NCI-H82 treated with DMSO at 0.1 percent for 48 hours (cell line): ENCODE results near the gene NR1D1.

ENCODE experiments used
- DNase-seq: peaks from one replicate; lab custom pipeline; 2025; ENCODE audit not compliant: unreplicated experiment; lab: John Stamatoyannopoulos, UW

The NR1D1 gene

GRCh38 chr17:40076591-40076990 lies 23.8 kb downstream of the NR1D1 start:
- no peak for DNase-seq

- DNase-seq = no peak
Measured at GRCh38 chr17:40075942-40076498, 24.4 kb downstream of the NR1D1 start.

GRCh38 chr17:40075201-40075941 lies 25.0 kb downstream of the NR1D1 start:
- DNase-seq = peak; percentile 60

DNA sequence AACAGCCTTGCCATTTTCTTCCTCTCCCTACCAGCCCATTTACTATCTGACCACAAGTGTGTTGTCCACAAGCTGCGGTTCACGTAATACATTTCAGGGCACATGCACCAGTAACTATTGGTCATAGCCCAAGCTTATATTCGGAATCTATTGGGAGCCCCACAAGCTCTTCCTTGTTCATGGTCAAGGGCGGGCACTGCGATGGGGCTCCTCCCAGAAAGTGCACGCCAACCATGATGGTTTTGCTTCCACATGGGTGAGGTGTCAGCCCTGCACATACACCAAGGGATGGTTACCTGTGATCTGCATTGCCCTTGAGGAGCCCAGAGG lies 25.6 kb downstream of the NR1D1 start:
- no peak for DNase-seq

GRCh38 chr17:40074175-40074512 lies 26.2 kb downstream of the NR1D1 start:
- DNase-seq = no peak

- DNase-seq = no peak
Measured at GRCh38 chr17:40073454-40074174, 26.8 kb downstream of the NR1D1 start.

DNA sequence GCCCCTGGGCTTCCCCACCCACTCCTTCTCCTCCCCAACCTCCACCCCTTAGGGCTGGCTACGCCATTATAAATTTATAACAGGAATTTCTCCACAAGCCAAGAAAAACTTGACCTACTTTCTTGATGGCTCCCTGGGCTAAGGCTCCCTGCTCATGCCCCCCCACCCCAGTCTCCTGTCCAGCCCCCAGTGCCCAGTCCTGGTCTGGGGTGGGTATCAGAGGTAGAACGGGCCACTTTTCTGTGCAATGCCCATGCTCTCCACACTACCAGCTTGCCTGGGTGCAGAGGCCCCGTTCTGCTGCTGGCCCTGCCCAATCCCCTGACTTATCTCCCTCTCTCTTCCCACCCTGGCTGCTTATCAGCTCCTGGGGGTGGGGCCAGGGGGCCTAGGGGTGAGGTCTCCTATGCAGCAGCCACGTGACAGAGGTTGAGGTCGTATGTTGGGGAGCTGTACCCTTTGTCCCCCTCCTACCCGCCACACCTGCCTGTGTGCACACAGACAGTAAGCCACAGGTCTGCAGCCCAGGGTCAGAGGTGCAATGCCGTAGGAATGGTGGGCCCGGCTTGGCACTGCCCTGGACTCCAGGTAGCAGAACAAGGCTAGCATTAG lies 27.5 kb downstream of the NR1D1 start:
- DNase-seq = peak; percentile 19

DNA sequence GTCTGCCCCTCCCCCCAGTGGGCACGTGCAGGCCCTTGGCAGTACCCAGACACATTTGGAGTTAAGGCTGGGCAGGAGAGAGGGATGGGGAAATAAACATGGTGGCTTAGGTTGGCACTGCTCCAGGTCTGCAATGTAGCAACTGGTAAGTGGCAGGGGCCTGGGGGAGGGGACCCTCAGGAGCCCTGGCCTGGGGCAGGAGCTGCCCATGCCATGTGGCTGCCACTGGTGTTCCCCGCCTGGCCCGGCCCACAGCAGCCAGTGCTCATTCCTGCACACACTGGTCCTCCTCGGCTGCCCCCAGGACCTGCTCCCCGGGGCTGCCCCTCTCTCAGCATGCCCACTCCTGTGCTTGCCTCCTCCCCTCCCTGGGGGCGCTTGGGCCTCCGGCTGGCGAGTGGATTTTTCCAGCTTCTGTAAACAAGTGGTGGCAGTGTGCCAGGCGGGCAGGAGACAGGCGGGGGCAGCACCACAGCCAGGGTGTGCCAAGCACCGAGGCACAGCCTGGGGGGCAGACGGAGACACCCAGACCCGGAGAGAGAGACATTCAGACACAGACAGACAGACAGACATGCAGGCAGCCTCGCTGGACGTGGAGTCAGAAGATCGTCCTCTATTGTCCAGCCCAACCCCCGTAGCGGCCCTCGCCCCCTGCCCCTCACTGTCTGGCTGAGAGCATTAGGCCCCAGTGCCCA lies 28.2 kb downstream of the NR1D1 start:
- DNase-seq = no peak

DNA sequence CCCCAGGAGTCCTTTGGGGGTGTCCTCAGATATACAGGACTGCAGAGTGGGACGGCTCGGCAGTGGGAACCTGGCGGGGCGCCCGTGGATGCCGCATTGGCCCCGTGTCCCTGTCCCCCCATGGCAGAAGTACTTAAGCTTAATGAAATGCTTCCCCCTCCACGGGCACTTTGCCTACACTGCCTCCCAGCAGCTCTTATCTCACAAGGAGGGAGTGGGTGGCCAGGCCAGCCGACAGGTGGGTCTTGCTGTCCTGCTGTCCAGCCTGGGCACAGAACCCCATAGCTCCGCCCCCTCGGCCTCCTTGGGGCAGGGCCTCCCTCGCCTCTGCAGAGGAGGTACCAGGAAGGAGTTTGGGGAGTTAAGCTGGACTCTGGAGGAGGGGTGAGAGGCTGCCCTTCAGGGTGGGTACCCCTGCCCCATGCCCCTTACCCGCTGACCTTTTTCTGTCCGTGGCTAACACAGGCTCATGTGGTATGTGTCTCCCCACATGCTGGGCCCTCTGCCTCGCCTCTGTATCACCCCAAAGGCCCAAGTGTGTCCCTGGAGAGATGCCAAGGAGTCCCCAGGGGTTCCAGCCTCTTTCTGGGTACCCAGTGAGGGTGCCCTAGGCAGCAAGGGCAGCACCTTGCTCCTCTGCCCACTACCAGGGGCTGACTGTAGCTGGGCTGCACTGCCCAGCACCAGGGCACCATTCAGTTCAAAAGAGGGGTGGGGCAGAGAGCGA lies 28.9 kb downstream of the NR1D1 start:
- DNase-seq = no peak

DNA sequence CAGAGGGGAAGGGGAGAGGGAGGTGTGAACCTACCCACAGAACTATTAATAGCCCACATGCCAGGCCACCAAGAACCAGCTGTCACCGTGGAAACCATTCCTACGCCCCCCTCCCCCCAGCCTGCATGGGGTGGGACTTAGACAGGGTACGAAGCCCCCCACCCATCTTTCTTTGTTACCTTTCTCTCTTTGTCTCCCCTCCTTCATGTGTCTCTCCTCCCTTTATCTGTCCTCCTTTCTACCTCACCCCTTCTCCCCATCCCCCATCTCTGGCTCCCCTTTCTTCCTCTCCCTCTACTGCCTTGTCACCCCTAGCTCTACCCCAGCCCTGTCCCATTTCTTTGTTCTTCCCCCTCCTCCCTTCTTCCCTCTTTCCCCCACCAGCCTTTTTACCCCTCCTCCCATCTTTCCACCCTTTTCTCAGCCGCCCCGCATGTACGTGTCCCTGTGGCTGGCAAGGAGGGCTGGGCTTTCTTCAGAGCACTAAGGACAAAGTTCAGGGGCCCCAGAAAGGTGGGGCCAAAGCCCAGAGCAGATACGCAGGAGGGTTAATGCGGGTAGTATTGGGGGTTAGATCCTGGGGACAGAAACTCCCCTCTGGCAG lies 29.6 kb downstream of the NR1D1 start:
- no peak for DNase-seq

- DNase-seq = peak; percentile 36
Measured at GRCh38 chr17:40069751-40070708, 30.4 kb downstream of the NR1D1 start.

DNA sequence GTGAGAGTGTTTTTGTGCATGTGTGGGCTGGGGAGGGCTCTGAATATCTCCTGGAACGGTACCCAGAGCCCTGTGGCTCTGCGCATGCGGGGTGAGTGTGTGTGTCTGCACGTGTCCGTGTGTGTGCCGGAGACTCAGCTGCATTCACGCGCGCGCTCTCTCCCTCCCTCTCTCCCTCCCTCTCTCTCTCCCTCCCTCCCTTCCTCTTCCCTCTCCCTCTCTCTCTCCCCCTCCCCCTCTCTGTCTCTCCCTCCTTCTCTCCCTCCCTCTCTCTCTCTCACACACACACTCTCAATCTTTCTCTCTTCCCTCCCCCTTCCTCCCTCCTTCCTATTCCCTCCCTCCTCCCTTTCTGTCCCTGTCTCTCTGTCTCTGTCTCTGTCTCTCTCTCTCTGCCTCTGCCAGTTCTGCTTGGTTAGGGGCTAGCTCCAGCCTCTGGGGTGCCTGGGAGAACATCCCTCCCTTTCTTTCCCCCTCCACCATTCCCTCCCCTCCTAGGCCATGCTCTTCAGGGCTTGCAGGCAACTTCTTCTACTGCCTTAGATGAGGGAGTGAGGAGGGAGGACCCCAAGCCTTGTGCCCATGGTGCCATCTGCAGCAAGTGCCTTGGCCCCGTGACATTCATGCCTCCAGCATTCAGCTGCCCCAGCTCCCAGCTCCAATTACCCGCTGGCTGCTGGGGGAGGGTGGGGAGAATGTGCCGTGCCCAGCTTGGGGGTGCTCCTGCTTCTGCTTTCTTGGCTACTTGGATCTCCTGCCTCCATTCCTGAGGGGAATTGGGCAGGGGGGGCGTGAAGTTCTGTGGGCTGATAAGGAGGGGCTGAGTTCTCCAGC lies 31.3 kb downstream of the NR1D1 start:
- DNase-seq = peak; percentile 20

DNA sequence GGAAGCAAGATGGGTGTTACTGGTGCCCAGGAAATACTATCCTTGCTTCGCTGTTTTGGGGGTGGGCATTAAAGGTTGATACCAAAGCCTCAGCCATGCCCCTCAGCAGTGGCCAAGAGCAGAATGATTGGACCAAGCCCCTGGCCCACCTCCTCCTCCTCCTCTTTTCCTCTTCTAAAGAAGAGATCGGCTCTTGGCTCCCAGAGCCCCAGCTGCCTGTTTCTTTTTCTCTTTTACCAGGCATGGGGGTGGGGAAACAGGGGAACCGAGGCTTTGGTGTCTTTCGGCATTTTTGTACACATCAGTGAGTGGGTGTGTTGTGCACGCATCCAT lies 31.8 kb downstream of the NR1D1 start:
- DNase-seq = no peak

DNA sequence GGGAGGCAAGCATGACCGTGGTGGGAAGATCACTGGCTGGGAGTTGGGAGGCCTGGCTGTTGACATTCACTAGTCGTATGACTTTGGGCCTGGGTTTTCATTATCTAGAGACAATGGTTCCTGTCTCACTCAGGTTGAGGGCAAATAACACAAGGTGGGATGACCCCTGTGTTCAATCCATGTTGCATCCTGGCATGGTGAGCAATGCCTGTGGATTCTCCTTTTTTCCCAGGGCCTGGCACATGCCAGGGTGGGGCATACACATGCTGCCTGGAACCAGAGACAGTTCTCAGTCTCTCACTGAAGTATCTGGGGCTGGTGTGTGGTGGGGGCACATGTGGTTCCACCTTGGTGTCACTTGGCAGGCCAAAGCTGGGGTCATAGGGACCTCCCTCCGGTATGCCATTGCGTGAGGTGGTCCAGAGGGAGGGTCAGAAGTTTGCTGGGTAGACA lies 32.2 kb downstream of the NR1D1 start:
- no peak for DNase-seq

- no peak for DNase-seq
Measured at GRCh38 chr17:40067710-40068109, 32.7 kb downstream of the NR1D1 start.

- no peak for DNase-seq
Measured at GRCh38 chr17:40065769-40066510, 34.4 kb downstream of the NR1D1 start.

DNA sequence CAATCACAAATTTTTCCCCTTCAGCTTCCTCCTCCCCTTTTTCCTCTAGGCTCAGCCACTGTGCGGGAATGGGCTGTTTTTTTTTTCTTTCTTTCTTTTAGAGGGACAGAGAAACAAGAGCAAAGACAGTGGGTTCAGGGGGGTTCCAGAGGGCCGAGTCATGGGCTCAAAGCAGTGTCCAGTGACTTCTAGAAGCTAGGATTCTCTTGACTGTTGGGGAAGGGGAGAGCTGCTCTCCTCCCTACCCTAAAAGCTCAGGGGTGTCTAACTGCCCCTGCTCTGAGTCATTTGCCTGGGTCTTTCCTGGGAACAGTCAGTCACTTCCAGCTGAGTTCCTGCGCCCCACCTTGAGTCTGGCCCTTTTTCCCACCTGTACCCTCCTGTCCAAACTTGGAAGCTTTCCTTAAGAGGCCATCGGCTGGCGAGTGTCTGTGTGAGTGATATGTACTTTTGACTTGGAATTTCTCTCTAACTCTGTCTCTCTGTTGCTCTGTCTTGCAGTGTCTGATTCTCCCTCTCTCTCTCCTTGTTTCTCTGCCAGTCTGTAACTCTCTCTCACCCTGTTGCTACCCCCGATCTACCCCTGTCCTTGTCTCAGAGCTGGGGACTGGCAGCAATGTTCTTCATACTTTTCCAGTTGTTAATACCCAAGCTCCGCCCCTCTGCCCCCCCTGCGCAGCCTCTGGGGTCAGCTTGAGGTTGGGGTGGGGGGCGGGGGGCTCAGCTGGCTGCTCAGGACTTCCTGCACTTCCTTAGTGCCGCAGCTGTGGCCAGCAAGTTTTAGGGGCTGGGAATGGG lies 35.2 kb downstream of the NR1D1 start:
- no peak for DNase-seq
